Astrocyte (in vitro differentiated cells and primary cell): ENCODE results near the gene SLC18A3. TPM values are rescaled to one million over a fixed set of nuclear protein-coding genes. Genes with fewer than 3 reads are reported as not detected.

Experiments used
- DNase-seq: peaks from one replicate; pipeline ENCODE4 v3.0.0-alpha.2; 2010; ENCODE audit warnings: low read depth
- FAIRE-seq: peaks from 2 replicates; lab custom pipeline; 2011; peaks lifted over from hg19 to GRCh38; lab: Jason Lieb, UNC
- H2AFZ ChIP-seq: 2 replicates; pipeline ENCODE4 v1.6.0; 2012; ENCODE audit warnings: low read depth, low read length, inconsistent platforms
- H3K27ac ChIP-seq: 2 replicates; pipeline ENCODE4 v1.5.1; 2011; ENCODE audit warnings: low read depth, low read length, inconsistent platforms
- H3K27me3 ChIP-seq: 2 replicates; pipeline ENCODE4 v1.6.0; 2011; ENCODE audit warnings: low read length, inconsistent platforms; ENCODE audit not compliant: insufficient read depth
- H3K36me3 ChIP-seq: 2 replicates; pipeline ENCODE4 v1.5.1; 2011; ENCODE audit warnings: low read length, inconsistent platforms; ENCODE audit not compliant: insufficient read depth
- H3K4me1 ChIP-seq: 2 replicates; pipeline ENCODE4 v1.5.1; 2011; ENCODE audit warnings: low read length, inconsistent platforms; ENCODE audit not compliant: insufficient read depth
- H3K4me2 ChIP-seq: 2 replicates; pipeline ENCODE4 v1.6.0; 2012; ENCODE audit warnings: low read length, inconsistent platforms
- H3K4me3 ChIP-seq: 2 replicates; pipeline ENCODE4 v1.5.1; 2011; ENCODE audit warnings: low read depth, mild to moderate bottlenecking, low read length, inconsistent platforms; ENCODE audit not compliant: insufficient read depth
- H3K79me2 ChIP-seq: 2 replicates; pipeline ENCODE4 v1.6.0; 2012; ENCODE audit warnings: mild to moderate bottlenecking, low read length, inconsistent platforms; ENCODE audit not compliant: insufficient read depth
- H3K9ac ChIP-seq: 2 replicates; pipeline ENCODE4 v1.6.0; 2012; ENCODE audit warnings: mild to moderate bottlenecking, low read length, inconsistent platforms
- H3K9me3 ChIP-seq: 2 replicates; pipeline ENCODE4 v1.5.1; 2012; ENCODE audit warnings: low read depth, mild to moderate bottlenecking, low read length, inconsistent platforms; ENCODE audit not compliant: insufficient read depth
- H4K20me1 ChIP-seq: 2 replicates; pipeline ENCODE4 v1.6.0; 2012; ENCODE audit warnings: low read length, inconsistent platforms; ENCODE audit not compliant: insufficient read depth
- H3K27ac Mint-ChIP-seq: one replicate; pipeline ENCODE4 v1.8.0; 2021; ENCODE audit warnings: mild to moderate bottlenecking, mixed read lengths; ENCODE audit not compliant: unreplicated experiment
- H3K27me3 Mint-ChIP-seq: one replicate; pipeline ENCODE4 v1.8.0; 2021; ENCODE audit warnings: low read depth, mixed read lengths; ENCODE audit not compliant: unreplicated experiment
- H3K36me3 Mint-ChIP-seq: one replicate; pipeline ENCODE4 v1.8.0; 2021; ENCODE audit warnings: low read depth, mixed read lengths; ENCODE audit not compliant: unreplicated experiment
- H3K4me1 Mint-ChIP-seq: one replicate; pipeline ENCODE4 v1.8.0; 2021; ENCODE audit warnings: low read depth, mixed read lengths; ENCODE audit not compliant: unreplicated experiment
- H3K4me3 Mint-ChIP-seq: one replicate; pipeline ENCODE4 v1.8.0; 2021; ENCODE audit warnings: mild to moderate bottlenecking, moderate library complexity, mixed read lengths; ENCODE audit not compliant: unreplicated experiment
- H3K9me3 Mint-ChIP-seq: one replicate; pipeline ENCODE4 v1.8.0; 2021; ENCODE audit warnings: mild to moderate bottlenecking, mixed read lengths; ENCODE audit not compliant: unreplicated experiment
- CTCF ChIP-seq: IDR thresholded peaks from 2 replicates; pipeline ENCODE4 v1.5.1; 2011; ENCODE audit warnings: low read depth, mild to moderate bottlenecking, inconsistent platforms, low read length, moderate library complexity; ENCODE audit not compliant: insufficient read depth
- EZH2 ChIP-seq: IDR thresholded peaks from 2 replicates; pipeline ENCODE4 v1.6.1; 2012; ENCODE audit warnings: mild to moderate bottlenecking, low read length, inconsistent platforms; ENCODE audit not compliant: insufficient read depth
- total RNA-seq: library from RNA; stranded (reverse); gene quantifications from 2 replicates; pipeline ENCODE4 v1.2.1, GENCODE V29; 2021

SLC18A3 gene
- total RNA-seq, 1 donor from 2014 or later, result 4.6 TPM

DNA sequence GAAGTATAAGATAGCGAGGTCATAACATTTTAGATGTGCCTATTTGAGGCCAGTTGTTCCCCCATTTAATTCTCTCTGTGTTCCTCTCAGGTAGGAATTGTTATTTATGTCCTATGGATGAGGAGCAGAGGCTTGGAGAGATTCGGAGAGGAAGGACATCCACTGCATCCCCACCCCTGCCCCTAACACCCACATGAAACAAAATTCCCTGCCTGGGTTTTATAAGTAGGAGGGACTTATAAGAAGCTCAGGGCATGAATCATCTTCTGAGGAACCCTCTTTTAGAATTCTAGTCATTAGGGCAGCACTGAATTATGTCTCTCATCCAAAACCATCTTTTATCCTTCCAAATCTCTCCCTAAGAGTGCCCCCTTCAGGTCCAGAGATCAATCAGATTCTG, 8.7 kb downstream of the SLC18A3 start:
- no peak overlapping the region for H3K27ac ChIP-seq
- H4K20me1 ChIP-seq, result no peaks in the 10 kb centered on the region
- no peak for FAIRE-seq
- H3K79me2 ChIP-seq, result no peaks in the 10 kb centered on the region
- H3K4me1 Mint-ChIP-seq, result peaks cover 2% of the 10 kb centered on the region
- H3K4me3 ChIP-seq, result no peak overlapping the region
- no peak for DNase-seq
- no peaks in the 10 kb centered on the region for H3K36me3 ChIP-seq
- peaks cover 9% of the 10 kb centered on the region for H3K9me3 Mint-ChIP-seq
- H3K9ac ChIP-seq, result no peak overlapping the region
- H3K36me3 Mint-ChIP-seq, result no peaks in the 10 kb centered on the region
- no peaks in the 10 kb centered on the region for H3K9me3 ChIP-seq
- H3K27me3 ChIP-seq, result peaks cover 18% of the 10 kb centered on the region
- H3K27me3 Mint-ChIP-seq, result peaks cover 82% of the 10 kb centered on the region
- TF ChIP-seq EZH2, result no peak
- no peak overlapping the region for H2AFZ ChIP-seq
- no peak overlapping the region for H3K4me2 ChIP-seq
- H3K4me3 Mint-ChIP-seq, result no peak overlapping the region
- no peak overlapping the region for H3K27ac Mint-ChIP-seq
- H3K4me1 ChIP-seq, result no peaks in the 10 kb centered on the region

- no peak overlapping the region for H3K4me3 ChIP-seq
- no peak overlapping the region for H3K4me2 ChIP-seq
- no peaks in the 10 kb centered on the region for H3K36me3 Mint-ChIP-seq
- peaks cover 8% of the 10 kb centered on the region for H3K9me3 Mint-ChIP-seq
- H3K9me3 ChIP-seq, result no peaks in the 10 kb centered on the region
- no peak overlapping the region for H3K27ac Mint-ChIP-seq
- peaks cover 85% of the 10 kb centered on the region for H3K27me3 Mint-ChIP-seq
- H3K27ac ChIP-seq, result no peak overlapping the region
- no peaks in the 10 kb centered on the region for H3K36me3 ChIP-seq
- no peaks in the 10 kb centered on the region for H3K4me1 ChIP-seq
- no peaks in the 10 kb centered on the region for H4K20me1 ChIP-seq
- H3K4me1 Mint-ChIP-seq, result peaks cover 2% of the 10 kb centered on the region
- peaks cover 15% of the 10 kb centered on the region for H3K27me3 ChIP-seq
- DNase-seq, result no peak
- no peaks in the 10 kb centered on the region for H3K79me2 ChIP-seq
- H2AFZ ChIP-seq, result no peak overlapping the region
- FAIRE-seq, result no peak
- TF ChIP-seq CTCF (no peak), EZH2 (no peak)
- H3K4me3 Mint-ChIP-seq, result no peak overlapping the region
- no peak overlapping the region for H3K9ac ChIP-seq
Measured at GRCh38 chr10:49619613-49620012, 9.5 kb downstream of the SLC18A3 start.

GRCh38 chr10:49620286-49620810, 10.2 kb downstream of the SLC18A3 start:
- Histone ChIP-seq H3K27me3 (peaks cover 10% of the 10 kb centered on the region), H3K4me3 (no peak overlapping the region), H4K20me1 (no peaks in the 10 kb centered on the region), H3K27ac (no peak overlapping the region), H3K36me3 (no peaks in the 10 kb centered on the region), H3K4me1 (no peaks in the 10 kb centered on the region), H2AFZ (no peak overlapping the region), H3K9me3 (no peaks in the 10 kb centered on the region), H3K4me2 (no peak overlapping the region), H3K79me2 (no peaks in the 10 kb centered on the region), H3K9ac (no peak overlapping the region)
- Mint-ChIP-seq H3K9me3 (peaks cover 7% of the 10 kb centered on the region), H3K27me3 (peaks cover 86% of the 10 kb centered on the region), H3K4me1 (peaks cover 2% of the 10 kb centered on the region), H3K4me3 (no peak overlapping the region), H3K27ac (no peak overlapping the region), H3K36me3 (no peaks in the 10 kb centered on the region)
- FAIRE-seq (no peak), DNase-seq (no peak)
- no peak for TF ChIP-seq EZH2
- TF ChIP-seq CTCF, result no peak
